Neutrophil (primary cell): Measurements from ENCODE around the gene GALNT10.

Experiments
- H3K27ac ChIP-seq: fragments of 200-600 bp; sonication (generic); 2 replicates; pipeline ENCODE4 v1.5.1; 2016; ENCODE audit warnings: mild to moderate bottlenecking, moderate library complexity
- H3K27me3 ChIP-seq: fragments of 200-600 bp; sonication (generic); 2 replicates; pipeline ENCODE4 v1.6.0; 2016; ENCODE audit warnings: mild to moderate bottlenecking
- H3K36me3 ChIP-seq: fragments of 200-600 bp; sonication (generic); 2 replicates; pipeline ENCODE4 v1.5.1; 2017
- H3K4me1 ChIP-seq, 2 experiments: fragments of 200-600 bp in 1 of 2; sonication (generic) in 1 of 2; 1 replicate in 1 of 2; 2 replicates in 1 of 2; pipeline versions ENCODE4 v1.5.1 to v1.6.1; 2013 to 2016; ENCODE audit warnings: low read depth in 1 of 2, low read length in 1 of 2, mild to moderate bottlenecking in 1 of 2, moderate library complexity in 1 of 2; ENCODE audit not compliant: control insufficient read depth in 1 of 2, insufficient read depth in 1 of 2
- H3K4me3 ChIP-seq, 2 experiments: fragments of 200-600 bp in 1 of 2; sonication (generic) in 1 of 2; 1 replicate in 1 of 2; 2 replicates in 1 of 2; pipeline ENCODE4 v1.5.1; 2013 to 2016; ENCODE audit warnings: low read depth in 1 of 2, low read length in 1 of 2, mild to moderate bottlenecking in 1 of 2, moderate library complexity in 1 of 2
- H3K9me3 ChIP-seq: fragments of 200-600 bp; sonication (generic); 2 replicates; pipeline ENCODE4 v1.5.1; 2016
- TF ChIP-seq, protein P1 (sequence below): fragments of 200-600 bp; sonication (generic); IDR thresholded peaks from 2 replicates; pipeline ENCODE4 v1.5.1; 2016; ENCODE audit warnings: antibody characterized with exemption

GALNT10 gene

DNA sequence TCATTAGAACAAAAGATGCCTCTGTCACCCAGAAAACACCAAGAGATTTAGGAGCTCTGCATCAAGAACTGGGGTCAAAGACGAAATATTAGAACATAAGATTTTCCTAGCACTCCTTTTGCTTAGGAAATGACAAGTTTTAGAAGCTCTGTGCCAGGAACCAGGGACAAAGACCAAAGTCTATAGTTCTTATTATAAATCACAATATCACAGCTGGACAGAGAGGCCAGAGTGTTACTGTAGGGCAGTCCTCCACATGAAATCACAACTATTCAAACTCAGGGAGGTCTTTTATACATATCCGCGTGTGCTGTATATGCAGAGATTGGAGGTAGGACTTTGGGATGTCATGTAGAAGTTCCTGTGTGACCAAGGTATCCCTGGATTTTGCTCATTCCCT, 138.5 kb downstream of the GALNT10 start:
- Histone ChIP-seq H3K4me1 (no peaks in the 10 kb centered on the region), H3K36me3 (peaks cover 46% of the 10 kb centered on the region), H3K27me3 (no peaks in the 10 kb centered on the region), H3K4me3 (no peak overlapping the region), H3K27ac (no peak overlapping the region), H3K9me3 (no peaks in the 10 kb centered on the region)
- TF ChIP-seq, protein P1, sequence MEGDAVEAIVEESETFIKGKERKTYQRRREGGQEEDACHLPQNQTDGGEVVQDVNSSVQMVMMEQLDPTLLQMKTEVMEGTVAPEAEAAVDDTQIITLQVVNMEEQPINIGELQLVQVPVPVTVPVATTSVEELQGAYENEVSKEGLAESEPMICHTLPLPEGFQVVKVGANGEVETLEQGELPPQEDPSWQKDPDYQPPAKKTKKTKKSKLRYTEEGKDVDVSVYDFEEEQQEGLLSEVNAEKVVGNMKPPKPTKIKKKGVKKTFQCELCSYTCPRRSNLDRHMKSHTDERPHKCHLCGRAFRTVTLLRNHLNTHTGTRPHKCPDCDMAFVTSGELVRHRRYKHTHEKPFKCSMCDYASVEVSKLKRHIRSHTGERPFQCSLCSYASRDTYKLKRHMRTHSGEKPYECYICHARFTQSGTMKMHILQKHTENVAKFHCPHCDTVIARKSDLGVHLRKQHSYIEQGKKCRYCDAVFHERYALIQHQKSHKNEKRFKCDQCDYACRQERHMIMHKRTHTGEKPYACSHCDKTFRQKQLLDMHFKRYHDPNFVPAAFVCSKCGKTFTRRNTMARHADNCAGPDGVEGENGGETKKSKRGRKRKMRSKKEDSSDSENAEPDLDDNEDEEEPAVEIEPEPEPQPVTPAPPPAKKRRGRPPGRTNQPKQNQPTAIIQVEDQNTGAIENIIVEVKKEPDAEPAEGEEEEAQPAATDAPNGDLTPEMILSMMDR: no peak

DNA sequence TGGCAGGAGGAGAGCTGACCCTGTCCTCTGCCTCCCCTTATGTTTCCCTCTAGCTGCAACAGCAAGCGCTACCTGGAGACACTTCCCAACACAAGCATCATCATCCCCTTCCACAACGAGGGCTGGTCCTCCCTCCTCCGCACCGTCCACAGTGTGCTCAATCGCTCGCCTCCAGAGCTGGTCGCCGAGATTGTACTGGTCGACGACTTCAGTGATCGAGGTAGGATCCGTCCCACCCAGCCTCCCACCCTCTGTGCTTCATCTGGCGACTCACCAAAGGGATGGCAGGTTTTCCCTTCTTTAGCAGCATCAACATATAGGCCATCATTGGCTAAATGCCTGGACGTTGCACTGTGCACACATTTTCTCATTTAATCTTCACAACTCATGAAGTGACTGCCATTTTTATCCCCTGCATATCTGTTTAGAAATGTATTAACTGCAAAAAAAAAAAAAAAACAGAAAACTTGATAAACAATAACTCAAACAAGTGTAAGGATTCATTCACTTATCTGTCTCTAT, 139.0 kb downstream of the GALNT10 start:
- Histone ChIP-seq H3K4me3 (no peak overlapping the region), H3K27me3 (no peaks in the 10 kb centered on the region), H3K4me1 (no peaks in the 10 kb centered on the region)

DNA sequence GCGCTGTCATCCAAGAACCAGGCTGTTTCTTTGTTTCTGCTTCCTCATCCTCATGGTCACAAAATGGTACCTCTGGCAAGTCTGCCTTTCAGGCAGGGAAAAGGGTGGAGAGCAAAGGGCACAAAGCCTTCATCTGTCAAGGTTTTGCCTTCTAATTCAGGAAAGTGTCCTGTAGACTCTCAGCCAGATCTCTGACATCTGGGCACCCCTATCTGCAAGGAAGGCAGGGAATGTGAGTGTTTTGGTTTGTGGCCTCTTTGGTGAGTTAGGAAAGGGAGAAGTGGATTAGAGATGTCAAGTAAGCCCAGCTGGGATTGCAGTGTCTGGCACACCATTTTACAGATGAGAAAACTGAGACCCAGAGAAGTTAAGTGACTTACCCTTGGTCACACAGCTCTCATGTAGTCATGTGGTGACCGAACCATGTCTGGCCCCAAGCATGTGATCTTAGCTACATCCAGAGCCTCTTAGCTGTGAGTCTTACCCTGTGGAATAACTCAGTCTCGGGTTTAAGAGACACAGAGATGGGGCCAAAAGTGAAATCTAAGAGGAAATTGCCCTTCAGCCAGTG, 139.6 kb downstream of the GALNT10 start:
- no peak overlapping the region for H3K27ac ChIP-seq
- H3K9me3 ChIP-seq: no peaks in the 10 kb centered on the region

More for the DNA sequence above, 139.0 kb downstream of the GALNT10 start:
- no peaks in the 10 kb centered on the region for H3K9me3 ChIP-seq
- peaks cover 50% of the 10 kb centered on the region for H3K36me3 ChIP-seq
- H3K27ac ChIP-seq: no peak overlapping the region
- TF ChIP-seq, protein P1: no peak

DNA sequence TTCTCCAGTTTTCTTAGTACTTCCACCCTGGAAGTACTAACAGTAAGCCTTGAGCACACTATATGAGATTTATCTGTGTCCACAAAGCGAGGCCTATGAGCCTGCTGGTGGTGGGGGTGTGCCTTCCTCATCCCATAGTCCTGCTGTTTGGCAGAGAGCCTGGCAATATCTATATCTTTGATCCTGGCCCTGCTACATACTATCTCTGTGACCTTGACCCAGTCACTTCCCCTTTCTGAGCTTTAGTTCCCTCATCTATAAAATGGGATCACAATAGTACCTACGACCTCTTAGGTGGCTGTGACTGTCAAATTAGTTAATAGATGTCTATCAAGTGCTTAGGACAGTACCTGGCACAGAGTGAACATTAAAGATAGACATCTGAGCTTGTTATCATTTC, 140.7 kb downstream of the GALNT10 start:
- no peaks in the 10 kb centered on the region for H3K9me3 ChIP-seq
- H3K4me3 ChIP-seq: no peak overlapping the region
- H3K27me3 ChIP-seq: no peaks in the 10 kb centered on the region
- TF ChIP-seq, protein P1: no peak
- H3K36me3 ChIP-seq: peaks cover 61% of the 10 kb centered on the region
- no peaks in the 10 kb centered on the region for H3K4me1 ChIP-seq
- H3K27ac ChIP-seq: no peak overlapping the region

More for the DNA sequence above, 139.6 kb downstream of the GALNT10 start:
- Histone ChIP-seq H3K4me1 (no peaks in the 10 kb centered on the region), H3K4me3 (no peak overlapping the region), H3K36me3 (peaks cover 56% of the 10 kb centered on the region), H3K27me3 (no peaks in the 10 kb centered on the region)
- TF ChIP-seq, protein P1: no peak

DNA sequence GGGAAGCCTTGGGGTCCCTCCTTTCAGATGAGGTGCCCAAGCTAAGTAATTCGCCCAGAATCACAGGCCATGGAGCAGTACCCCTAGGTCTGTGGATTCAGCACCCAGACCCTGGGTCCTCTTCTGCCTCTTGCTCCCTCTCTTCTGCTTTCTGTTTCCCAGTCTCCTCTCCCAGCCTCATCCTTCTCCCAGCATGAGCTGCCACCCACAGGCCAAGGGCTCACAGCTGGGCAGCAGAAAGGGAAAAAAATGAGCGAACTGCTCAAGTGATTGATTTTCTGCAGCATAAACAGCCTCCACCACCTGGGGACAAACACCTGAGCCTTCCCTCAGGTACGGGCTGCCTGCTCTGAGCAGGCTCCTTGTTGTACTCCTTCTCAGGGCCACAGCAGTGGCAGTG, 141.4 kb downstream of the GALNT10 start:
- H3K9me3 ChIP-seq: no peaks in the 10 kb centered on the region
- no peak overlapping the region for H3K27ac ChIP-seq
- no peaks in the 10 kb centered on the region for H3K4me1 ChIP-seq
- H3K36me3 ChIP-seq: peaks cover 61% of the 10 kb centered on the region
- no peaks in the 10 kb centered on the region for H3K27me3 ChIP-seq
- H3K4me3 ChIP-seq: no peak overlapping the region
- TF ChIP-seq, protein P1: no peak
